H1 (cell line): ENCODE measurements around the gene PARD3.

Source experiments
- CTCF ChIP-seq, 3 experiments: IDR thresholded peaks; 1 replicate in 2 of 3; 2 replicates in 1 of 3; pipeline versions ENCODE4 v1.5.1 to v1.6.1; 2011; ENCODE audit warnings: low read length in 3 of 3, mild to moderate bottlenecking in 3 of 3, inconsistent platforms in 2 of 3, low read depth in 1 of 3, moderate library complexity in 1 of 3; ENCODE audit not compliant: insufficient read depth in 1 of 3; ENCODE audit errors: control extremely low read depth in 1 of 3
- POLR2A ChIP-seq, 2 experiments: IDR thresholded peaks; 1 replicate in 1 of 2; 2 replicates in 1 of 2; pipeline ENCODE4 v1.6.1; 2011; ENCODE audit warnings: low read depth in 2 of 2, low read length in 2 of 2, mild to moderate bottlenecking in 2 of 2; ENCODE audit errors: control extremely low read depth in 1 of 2
- POU5F1 ChIP-seq: IDR thresholded peaks from 2 replicates; pipeline ENCODE4 v1.6.1; 2011; ENCODE audit warnings: low read depth, mild to moderate bottlenecking, low read length, moderate library complexity
- RAD21 ChIP-seq, 2 experiments: IDR thresholded peaks in 1 of 2; conservative IDR thresholded peaks in 1 of 2; 2 replicates each; pipeline ENCODE4 v1.6.1; 2011; ENCODE audit warnings: low read depth in 2 of 2, low read length in 2 of 2, improper control_type of control experiment in 1 of 2, inconsistent platforms in 1 of 2, mild to moderate bottlenecking in 1 of 2, moderate library complexity in 1 of 2
- RNF2 ChIP-seq: fragments of 200-900, 300-1000 bp; sonication (generic); IDR thresholded peaks from 2 replicates; pipeline ENCODE4 v1.7.1; 2016; ENCODE audit warnings: borderline replicate concordance, low read depth, mild to moderate bottlenecking, antibody characterized with exemption, low read length; ENCODE audit not compliant: poor library complexity, severe bottlenecking; ENCODE audit errors: missing control alignments
- TAF7 ChIP-seq: optimal IDR thresholded peaks from 2 replicates; pipeline ENCODE3; 2011; ENCODE audit warnings: low read depth, mild to moderate bottlenecking, inconsistent platforms, low read length, moderate library complexity, borderline replicate concordance

- TF ChIP-seq POU5F1 (no peak), RNF2 (no peak), POLR2A (IDR thresholded peaks at IDR 0.05; ENCODE audit: control extremely low read depth in 1 of 2, low read depth in 2 of 2, low read length in 2 of 2) (no peak), CTCF (IDR thresholded peaks at IDR 0.05; ENCODE audit: control extremely low read depth in 1 of 3, insufficient read depth in 1 of 3, low read depth in 1 of 3, low read length in 3 of 3) (no peak), TAF7 (no peak), RAD21 (IDR thresholded peaks at IDR 0.05 in 1 of 2, conservative IDR thresholded peaks at IDR 0.05 in 1 of 2; ENCODE audit: low read depth in 2 of 2, low read length in 2 of 2) (no peak)
Measured at GRCh38 chr10:34075254-34075926, 739.7 kb downstream of the PARD3 start.
